Astrocyte (in vitro differentiated cells and primary cell): Measurements from ENCODE around the gene PTPN3.

Experiments used
- EZH2 ChIP-seq: IDR thresholded peaks from 2 replicates; pipeline ENCODE4 v1.6.1; 2012; ENCODE audit warnings: mild to moderate bottlenecking, low read length, inconsistent platforms; ENCODE audit not compliant: insufficient read depth
- TF ChIP-seq, protein P1 (sequence below): IDR thresholded peaks from 2 replicates; pipeline ENCODE4 v1.5.1; 2011; ENCODE audit warnings: low read depth, mild to moderate bottlenecking, inconsistent platforms, low read length, moderate library complexity; ENCODE audit not compliant: insufficient read depth

DNA sequence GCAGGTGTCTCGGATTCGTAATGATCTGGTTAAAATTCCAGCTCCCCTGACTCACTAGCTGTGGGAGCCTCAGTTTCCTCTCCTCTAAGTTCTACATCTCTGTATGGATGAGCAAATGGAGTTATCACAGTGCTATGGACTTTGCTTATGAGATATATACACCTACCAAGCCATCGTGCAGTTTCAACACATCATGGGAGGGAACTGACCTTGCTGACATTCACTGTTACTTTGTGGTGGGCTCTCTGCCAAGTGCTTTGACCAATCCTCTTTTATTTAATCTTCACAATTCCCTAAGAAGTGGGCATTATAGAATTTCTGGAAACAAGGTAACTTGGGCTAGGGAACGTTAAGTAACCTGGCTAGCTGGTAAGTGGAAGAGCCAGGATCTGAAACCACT lies 70.2 kb downstream of the PTPN3 start:
- TF ChIP-seq, protein P1, sequence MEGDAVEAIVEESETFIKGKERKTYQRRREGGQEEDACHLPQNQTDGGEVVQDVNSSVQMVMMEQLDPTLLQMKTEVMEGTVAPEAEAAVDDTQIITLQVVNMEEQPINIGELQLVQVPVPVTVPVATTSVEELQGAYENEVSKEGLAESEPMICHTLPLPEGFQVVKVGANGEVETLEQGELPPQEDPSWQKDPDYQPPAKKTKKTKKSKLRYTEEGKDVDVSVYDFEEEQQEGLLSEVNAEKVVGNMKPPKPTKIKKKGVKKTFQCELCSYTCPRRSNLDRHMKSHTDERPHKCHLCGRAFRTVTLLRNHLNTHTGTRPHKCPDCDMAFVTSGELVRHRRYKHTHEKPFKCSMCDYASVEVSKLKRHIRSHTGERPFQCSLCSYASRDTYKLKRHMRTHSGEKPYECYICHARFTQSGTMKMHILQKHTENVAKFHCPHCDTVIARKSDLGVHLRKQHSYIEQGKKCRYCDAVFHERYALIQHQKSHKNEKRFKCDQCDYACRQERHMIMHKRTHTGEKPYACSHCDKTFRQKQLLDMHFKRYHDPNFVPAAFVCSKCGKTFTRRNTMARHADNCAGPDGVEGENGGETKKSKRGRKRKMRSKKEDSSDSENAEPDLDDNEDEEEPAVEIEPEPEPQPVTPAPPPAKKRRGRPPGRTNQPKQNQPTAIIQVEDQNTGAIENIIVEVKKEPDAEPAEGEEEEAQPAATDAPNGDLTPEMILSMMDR: no peak
- no peak for TF ChIP-seq EZH2
